Peyer's patch (tissue), 4 donors: ENCODE results near the gene SLC4A11.

ENCODE experiments used
- POLR2A ChIP-seq, 2 donors: fragments of 450-650 bp; IDR thresholded peaks; one replicate each; pipeline ENCODE4 v1.5.1; 2017; ENCODE audit warnings: antibody characterized with exemption in 2 of 2, mild to moderate bottlenecking in 2 of 2, moderate library complexity in 2 of 2
- TF ChIP-seq, protein P1 (sequence below), 6 experiments: fragments of 450-650 bp in 4 of 6; fragments of 200-600 bp in 2 of 6; sonication (generic) in 1 of 6; IDR thresholded peaks; one replicate each; pipeline ENCODE4 v1.5.1; 2017 to 2019; ENCODE audit warnings: antibody characterized with exemption in 6 of 6, mild to moderate bottlenecking in 3 of 6, moderate library complexity in 1 of 6

DNA sequence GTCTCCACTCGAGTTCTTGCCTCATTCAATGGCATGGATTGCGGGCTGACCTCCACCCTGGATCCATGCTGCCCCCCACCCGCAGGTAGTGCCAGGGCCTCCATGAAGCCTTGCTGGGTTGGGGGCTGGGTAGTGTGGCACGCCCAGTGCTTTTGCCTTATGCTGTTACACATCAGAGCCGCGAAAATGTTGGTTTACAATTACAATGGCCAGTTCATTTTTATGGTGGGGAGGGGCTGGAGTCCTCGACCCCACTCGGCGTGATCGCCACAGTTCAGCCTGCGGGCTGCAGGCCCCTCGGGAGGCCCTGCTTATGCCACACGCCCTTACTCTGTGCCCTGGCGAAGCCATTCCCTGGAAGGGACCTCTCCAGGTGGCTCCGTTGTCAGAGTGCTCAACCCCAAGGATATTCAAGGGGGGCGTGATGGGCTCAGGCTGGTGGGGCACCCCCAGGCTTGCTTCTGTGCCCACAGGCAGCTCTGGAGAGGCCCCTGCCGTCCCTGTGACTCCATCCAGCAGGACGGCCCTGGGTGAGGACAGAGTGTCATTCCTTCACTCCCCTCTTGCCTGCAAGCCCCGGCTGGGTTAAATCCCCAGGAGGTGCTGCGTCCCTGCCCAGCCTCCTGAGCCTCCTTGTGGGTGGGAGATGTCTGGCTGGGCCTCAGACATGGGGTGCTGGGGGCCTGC, 14.9 kb downstream of the SLC4A11 start:
- TF ChIP-seq, protein P1, sequence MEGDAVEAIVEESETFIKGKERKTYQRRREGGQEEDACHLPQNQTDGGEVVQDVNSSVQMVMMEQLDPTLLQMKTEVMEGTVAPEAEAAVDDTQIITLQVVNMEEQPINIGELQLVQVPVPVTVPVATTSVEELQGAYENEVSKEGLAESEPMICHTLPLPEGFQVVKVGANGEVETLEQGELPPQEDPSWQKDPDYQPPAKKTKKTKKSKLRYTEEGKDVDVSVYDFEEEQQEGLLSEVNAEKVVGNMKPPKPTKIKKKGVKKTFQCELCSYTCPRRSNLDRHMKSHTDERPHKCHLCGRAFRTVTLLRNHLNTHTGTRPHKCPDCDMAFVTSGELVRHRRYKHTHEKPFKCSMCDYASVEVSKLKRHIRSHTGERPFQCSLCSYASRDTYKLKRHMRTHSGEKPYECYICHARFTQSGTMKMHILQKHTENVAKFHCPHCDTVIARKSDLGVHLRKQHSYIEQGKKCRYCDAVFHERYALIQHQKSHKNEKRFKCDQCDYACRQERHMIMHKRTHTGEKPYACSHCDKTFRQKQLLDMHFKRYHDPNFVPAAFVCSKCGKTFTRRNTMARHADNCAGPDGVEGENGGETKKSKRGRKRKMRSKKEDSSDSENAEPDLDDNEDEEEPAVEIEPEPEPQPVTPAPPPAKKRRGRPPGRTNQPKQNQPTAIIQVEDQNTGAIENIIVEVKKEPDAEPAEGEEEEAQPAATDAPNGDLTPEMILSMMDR (IDR thresholded peaks at IDR 0.05) = no peak
- TF ChIP-seq POLR2A (IDR thresholded peaks at IDR 0.05) = no peak
